GM19397 (cell line): Measurements from ENCODE around the gene LRRC75B.
"Not testable (repeated sequence)": the region's sequence is repeated elsewhere in the genome, so short reads cannot be mapped to it uniquely, and the experiment has no call there.

ENCODE experiments used
- ATAC-seq: cut with Tn5 transposase; IDR thresholded peaks from one replicate; pipeline ENCODE4 v1.9.1; 2021; ENCODE audit warnings: mild to moderate bottlenecking, moderate library complexity; ENCODE audit not compliant: unreplicated experiment

Gene LRRC75B, protein sequence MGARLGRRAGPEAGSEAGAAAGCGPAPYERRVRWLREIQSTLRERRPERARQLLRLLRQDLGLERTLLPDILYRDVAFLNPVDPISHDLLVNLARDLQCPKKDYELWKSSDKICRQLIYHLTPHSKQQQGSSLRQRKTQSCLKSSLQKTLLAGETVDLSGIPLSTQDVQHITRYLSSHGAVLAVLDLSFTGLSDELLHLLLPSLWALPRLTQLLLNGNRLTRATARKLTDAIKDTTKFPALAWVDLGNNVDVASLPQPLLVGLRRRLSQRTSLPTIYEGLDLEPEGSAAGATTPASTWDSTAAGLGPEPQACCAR

DNA sequence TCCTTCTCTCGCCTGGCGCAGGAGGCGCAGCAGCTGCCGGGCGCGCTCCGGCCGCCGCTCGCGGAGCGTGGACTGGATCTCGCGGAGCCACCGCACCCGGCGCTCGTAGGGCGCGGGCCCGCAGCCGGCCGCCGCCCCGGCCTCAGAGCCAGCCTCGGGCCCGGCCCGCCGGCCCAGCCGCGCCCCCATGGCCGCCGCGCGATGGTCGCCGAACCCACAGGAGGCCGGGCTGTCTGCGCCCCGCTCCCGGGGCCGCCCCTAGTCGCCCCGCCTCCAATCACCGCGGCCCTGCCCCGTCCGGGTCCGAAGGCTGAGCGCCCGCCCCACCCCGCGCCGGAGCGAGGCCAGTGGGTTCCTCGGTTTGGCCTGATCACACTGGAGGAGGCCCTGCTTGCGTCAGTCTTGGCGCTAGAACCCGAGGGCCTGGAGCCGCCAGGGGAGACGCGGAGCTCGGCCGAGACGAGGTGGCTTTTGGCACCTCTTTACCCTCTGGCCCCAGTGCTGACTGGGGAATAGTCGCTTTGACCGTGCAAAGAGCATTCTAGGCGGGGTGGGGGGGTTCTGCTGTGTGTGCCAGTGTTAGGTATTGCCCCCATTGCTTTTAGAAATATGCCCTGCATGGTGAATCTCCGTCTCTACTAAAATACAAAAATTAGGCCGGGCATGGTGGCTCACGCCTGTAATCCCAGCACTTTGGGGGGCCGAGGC lies at the start of gene LRRC75B:
LRRC75B (minus strand) TSS at position 223 of the 708 bp plus-strand sequence; CDS start at position 189, 34 bp downstream.
- ATAC-seq = peak; percentile 63

DNA sequence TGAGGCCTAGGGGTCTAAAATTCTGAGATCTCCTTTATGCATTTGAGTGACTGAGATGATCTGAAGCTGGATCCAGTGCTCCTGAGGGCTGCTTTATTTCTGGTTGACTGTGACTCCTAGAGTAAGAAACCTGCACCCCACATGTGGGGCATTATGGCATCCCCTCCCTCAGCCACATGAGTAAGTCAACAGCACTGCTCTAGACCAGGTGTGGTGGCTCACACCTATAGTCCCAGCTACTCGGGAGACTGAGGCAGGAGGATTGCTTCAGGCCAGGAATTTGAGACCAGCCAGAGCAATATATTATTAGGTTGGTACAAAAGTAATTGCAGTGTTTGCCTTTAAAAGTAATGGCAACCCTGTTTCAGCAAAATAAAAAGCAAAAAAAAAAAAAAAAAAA lies 49.4 kb upstream of the LRRC75B start:
- not testable (repeated sequence) for ATAC-seq

DNA sequence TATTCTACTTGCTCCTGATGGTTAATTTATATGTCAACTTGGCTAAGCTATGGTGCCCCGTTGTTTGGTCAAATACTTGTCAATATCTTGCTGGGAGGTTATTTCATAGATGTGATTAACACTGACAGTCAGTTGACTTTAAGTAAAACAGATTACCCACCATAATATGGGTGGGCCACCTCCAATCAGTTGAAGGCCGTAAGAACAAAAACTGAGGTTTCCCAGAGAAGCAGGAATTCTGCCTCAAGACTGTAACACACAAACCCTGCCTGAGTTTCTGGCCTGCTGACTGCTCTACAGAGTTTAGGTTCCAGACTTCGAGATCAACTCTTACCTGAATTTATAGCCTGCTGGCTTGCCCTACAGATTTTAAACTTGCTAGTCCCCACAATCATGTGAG lies 43.6 kb upstream of the LRRC75B start:
- ATAC-seq = not testable (repeated sequence)

DNA sequence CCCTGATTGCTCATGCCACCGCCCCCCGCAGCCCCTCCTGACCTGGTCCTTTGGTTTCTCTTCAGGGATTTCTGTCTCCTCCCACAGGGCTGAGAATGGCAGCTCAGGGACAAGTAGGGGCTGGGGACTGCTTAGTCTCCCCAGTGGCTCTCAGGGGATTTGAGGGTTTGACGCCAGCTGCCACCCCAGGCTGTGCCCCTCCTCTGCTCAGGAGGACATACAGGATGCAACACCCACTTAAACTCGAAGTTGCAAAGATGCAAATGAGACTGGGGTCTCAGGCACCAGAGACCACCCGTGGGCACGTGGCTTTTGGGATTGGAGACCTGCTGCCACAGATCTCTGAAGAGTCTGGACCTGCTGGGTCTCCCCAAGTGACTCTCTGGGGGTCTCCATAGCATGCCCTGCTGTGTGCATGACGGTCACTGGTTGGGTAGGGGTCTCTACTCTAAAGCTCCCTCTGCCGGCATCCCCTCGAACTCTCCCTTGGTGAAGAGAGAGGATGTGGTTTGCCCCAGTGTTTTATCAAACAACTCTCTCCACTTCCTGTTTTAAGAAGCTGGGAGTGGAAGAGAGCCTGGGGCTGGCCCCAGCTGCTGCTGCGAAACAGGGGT lies 42.0 kb upstream of the LRRC75B start:
- not testable (repeated sequence) for ATAC-seq

DNA sequence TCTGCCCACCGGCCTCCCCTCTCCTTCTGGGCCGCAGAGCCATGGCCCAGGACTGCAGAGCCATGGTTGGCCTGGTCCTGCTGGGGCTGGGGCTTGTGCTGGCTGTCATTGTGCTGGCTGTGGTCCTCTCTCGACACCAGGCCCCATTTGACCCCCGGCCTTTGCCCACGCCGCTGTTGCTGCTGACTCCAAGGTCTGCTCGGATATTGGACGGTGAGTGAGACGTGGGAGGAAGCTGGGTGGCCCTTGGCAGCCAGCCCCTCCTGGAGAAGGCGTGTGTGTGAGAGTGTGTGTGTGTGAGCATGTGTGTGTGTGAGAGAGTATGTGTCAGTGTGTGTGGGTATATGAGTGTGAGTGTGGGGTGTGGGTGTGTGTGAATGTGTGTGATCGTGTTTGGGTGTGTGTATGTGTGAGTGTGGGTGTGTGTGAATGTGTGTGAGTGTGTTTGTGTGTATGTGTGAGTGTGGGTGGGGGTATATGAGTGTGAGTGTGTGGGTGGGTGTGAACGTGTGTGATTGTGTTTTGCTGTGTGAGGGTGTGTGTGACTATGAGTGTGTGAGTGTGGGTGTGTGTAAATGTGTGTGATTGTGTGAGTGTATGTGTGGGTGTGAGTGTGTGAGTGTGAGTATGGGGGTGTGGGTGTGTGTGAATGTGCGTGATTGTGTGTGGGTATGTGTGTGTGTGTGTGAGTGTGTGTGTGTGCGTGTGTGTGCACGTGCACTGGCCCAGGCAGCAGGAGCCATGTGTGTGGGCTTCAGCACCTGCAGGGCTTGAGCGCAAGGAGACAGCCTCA lies 40.6 kb upstream of the LRRC75B start:
- not testable (repeated sequence) for ATAC-seq

DNA sequence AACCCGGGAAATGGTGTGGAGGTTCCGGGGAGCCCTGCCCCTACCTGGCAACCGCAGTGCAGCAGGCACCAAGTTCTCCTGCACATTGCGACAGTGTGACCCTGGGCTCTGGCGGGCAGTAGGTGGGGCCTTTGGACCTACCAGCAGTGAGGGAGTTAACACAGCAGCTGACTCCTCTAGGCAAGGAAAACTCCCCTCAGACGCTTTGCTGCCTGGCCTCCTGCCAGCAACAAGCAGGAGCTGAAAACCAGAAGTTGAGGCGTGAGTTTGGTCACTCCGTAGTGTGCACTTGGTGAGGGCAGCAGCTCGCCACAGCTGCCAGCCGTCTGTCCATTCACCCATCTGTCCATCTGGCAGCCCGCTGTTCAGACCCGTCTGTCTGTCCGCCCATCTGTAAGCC lies 39.8 kb upstream of the LRRC75B start:
- not testable (repeated sequence) for ATAC-seq

DNA sequence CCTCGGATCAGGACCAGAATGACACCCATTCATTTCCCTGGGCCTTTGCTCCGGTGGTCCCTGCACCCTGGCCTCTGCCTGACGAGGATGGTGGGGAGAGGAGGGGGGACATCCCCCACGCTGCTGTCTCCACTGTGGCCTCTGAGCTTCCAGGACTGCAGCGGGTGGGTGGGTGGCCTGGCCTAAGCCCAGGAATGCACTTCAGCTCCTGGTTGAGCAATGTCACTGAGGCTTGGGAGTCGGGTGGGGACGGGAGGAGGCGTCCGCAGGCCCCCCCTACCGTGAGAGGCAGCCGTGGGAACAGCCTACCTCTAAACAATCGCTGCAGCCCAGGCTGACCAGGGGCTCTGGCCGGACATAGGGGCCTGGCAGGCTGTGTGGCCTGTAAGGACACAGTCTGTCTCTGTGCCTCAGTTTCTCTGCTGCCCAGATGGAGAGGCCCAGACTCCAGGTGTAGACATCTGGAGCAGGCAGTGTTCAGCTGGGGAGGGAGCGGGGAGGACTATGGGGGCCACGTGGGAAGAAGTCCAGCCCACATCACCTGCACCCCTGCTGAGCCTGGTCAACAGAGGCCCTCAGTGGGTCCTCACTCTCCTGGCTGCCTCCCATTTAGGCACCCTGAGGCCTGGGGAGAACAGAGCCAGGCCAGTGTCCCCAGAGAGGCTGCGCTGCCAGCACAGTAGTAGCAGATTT lies 38.7 kb upstream of the LRRC75B start:
- ATAC-seq = not testable (repeated sequence)

DNA sequence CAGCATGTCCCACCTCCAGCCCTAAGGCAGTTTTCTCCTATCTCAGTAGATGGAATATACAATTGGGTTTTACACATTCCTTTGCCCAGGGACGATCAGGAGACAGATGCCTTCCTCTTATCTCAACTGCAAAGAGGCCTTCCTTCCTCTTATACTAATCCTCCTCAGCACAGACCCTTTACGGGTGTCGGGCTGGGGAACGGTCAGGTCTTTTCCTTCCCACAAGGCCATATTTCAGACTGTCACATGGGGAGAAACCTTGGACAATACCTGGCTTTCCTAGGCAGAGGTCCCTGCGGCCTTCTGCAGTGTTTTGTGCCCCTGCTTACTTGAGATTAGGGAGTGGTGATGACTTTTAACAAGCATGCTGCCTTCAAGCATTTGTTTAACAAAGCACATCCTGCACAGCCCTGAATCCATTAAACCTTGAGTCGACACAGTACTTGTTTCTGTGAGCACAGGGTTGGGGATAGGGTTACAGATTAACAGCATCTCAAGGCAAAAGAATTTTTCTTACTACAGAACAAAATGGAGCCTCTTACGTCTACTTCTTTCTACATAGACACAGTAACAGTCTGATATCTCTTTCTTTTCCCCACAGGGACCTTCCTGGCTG lies 38.0 kb upstream of the LRRC75B start:
- ATAC-seq = not testable (repeated sequence)

DNA sequence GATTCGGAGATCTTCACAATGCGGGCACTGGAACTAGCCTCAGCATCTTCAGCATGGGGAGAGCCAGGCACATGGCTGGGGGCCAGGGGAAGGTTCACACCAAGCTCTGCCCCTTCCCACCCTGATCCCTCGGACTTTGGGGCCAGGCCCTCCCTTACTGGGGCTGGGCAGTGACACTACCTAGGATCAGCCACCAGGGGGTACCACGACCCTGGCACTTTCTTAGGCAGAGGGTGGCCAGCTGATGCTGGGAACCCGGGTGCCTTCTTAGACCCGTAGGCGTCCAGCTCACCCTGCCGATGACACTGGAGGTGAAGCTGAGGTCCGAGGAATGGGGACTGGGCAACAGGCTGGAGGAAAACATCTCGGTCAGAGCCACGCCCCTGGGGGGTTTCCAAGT lies 36.2 kb upstream of the LRRC75B start:
- not testable (repeated sequence) for ATAC-seq

DNA sequence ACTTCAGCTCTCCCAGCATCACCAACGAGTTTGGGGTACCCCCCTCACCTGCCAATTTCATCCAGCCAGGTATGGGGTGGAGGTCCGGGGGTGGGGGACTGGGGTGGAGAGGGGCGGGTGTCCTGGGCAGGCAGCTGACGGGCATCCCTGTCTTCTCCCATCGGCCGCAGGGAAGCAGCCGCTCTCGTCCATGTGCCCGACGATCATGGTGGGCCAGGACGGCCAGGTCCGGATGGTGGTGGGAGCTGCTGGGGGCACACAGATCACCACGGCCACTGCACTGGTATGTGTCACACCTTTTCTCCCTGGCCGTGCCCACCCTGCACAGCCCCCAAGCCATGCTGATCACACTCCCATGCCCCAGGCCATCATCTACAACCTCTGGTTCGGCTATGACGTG lies 35.0 kb upstream of the LRRC75B start:
- not testable (repeated sequence) for ATAC-seq

DNA sequence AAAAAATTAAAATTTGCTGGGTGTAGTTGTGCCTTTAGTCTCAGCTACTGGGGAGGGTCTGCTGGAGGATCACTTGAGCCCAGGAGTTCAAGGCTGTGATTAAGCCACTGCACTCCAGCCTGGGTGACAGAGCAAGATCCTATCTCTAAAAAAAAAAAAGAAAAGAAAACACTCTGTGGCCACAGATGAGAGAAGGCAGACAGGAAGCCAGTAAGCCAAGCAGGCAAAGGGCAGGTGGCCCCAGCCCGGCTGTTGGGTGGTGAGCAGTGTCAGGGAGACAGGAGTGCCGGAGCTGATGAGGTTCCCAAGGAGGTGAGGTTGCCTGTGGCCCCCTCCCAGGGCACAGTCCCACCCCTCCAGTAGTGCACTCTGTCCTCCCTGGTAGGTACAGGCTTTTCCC lies 29.7 kb upstream of the LRRC75B start:
- ATAC-seq = not testable (repeated sequence)

DNA sequence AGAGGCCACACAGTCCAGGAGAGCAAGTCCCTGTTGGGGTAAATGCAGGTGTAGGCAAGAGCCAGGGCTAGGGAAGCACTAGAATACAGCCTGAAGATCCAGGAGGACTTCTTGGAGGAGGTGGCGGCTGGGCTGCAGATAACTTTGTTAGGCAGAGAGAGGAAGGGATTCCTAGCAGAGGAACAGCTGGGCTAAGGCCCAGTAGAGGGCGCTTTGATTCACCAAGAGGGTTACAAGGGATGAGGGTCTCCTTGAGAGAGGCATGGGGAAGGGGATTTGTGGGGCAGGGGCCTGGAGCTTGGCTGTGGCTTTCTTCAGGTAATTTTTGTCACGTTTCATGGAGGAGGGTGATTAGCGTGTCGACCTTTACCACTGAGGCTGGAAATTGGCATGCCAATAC lies 28.4 kb upstream of the LRRC75B start:
- not testable (repeated sequence) for ATAC-seq

DNA sequence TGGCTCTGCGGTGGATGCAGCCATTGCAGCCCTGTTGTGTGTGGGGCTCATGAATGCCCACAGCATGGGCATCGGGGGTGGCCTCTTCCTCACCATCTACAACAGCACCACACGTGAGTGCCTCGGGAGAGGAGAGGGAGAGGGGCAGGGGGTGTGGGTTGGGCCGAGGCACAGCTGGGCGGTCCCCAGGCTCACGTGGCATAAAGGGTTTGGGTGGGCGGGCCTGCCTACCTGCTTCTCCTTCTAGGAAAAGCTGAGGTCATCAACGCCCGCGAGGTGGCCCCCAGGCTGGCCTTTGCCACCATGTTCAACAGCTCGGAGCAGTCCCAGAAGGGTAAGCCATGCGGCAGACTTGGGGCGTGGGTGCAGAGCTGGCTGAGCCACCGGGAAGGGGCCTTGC lies 21.9 kb upstream of the LRRC75B start:
- not testable (repeated sequence) for ATAC-seq

DNA sequence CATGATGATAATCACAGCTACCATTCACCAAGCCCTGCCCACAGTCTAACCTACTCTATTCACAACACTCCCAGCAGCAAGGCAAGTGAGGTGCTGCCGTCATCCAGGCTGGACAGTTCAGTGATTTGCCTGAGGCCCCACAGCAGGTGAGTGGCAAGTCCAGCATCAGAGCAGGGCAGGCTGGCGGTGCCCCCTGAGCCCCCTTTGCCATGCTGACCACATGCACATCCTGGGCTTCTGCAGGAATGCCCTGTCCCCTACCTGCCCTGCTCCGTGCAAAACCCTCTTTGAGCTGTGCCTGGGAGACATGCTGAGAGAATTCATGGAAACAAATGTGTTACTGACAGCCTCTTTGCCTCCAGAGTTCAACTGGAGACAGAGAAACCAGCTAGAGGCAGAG lies 17.0 kb upstream of the LRRC75B start:
- not testable (repeated sequence) for ATAC-seq

DNA sequence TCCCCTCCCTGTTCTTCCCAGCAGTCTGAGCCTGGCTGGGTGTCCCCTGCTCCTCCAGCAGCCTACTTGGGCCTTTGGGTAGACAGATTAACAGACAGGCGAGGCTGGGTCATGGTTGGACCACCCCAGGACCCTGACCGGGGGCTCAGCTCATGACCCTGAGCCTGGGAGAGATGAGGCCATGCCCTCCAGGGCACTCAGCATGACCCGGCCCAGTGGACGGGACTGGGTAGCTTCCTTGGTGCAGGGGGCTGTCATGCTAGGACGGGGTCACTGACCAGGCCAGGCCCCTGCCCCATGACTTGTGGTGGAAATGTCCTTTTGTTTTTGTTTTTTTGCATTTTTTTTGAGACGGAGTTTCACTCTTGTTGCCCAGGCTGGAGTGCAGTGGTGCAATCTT lies 15.5 kb upstream of the LRRC75B start:
- ATAC-seq = not testable (repeated sequence)

DNA sequence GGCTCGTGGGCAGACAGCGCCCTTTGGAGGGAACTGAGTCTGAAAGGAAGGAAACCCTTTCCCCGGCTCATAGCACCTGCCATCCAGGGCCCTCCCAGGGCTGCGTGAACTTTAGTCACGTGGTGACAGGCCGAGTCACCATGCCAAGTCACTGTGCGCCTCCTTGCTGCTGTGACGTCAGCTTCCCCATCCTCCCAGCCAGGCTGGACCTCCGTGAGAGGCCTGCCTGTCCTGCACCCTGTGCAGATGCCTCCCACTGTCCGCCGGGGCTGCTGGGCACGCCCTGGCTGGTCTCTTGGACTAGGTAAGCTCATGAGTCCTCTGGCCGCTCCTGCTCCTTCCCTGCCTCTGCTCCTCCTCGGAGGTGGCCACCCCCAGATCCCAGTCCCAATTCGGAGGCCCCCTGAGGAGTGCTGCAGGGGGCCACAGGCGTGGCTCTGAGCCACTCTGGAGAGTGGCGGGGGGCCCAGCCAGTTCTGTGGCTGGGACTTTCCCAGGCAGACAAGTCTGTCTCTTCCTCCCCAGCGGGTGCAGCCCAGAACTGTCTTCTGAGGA lies 14.6 kb upstream of the LRRC75B start:
- not testable (repeated sequence) for ATAC-seq

DNA sequence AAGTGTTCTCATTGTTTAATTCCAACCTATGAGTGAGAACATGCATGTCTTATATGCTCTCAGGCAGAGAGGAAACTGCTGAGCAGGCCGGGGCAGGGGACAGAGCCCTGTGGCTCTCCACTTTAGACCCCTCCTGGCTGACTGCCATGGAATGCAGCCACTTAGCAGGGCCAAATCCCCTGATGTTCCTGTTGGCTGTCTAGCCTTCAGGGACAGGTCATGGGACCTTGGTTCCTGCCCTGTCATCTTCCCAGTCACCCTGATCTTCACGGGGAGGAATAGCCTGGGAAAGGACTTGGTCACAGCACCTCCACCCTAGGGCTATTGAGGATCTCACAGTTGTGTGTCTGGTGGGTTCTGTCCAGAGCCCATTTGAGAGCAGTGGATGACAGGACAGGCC lies 13.5 kb upstream of the LRRC75B start:
- ATAC-seq = not testable (repeated sequence)

DNA sequence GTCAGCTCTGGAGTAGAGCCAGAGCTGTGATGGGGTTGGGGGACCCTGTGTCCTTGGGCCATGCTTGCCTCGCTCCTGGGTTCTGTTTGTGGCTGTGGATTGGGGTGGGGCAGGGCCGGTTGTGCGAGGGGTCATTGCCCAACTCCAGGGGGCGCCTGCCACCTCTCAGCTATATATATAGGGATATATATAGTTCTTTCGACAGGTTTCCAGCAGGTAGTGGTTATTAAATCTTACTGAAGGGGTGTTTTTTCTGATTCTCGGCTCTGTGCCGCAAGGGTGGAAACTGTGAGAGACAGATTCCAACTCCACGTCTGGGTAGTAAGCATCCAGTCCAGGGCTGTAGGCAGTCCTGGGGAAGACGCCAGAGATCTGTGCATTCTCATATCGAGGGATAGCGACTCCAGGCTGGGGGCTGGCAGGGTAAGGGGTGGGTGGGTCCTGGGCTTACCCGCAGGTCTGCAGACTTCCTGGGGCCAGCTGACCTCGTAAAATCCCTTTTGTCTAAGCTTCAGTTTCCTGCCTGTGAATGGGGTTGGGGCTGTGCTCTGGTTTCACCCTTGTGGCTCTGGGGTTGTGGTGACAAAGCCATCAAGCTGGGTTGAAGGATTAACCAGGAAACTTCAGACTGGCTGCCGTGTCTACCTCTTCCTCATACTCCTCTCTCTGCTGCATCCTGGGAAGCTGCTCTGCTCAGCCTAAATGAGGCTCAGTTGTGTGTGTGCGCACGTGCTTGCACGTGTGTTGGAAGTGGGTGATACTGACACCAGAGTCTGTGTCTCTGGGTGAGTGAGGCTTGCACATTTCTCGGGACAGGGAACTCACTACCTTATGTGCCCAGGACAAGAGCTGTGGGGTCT lies 11.1 kb upstream of the LRRC75B start:
- not testable (repeated sequence) for ATAC-seq
